K562 (cell line): ENCODE data around the gene C7. TPM values are rescaled to one million over a fixed set of nuclear protein-coding genes. Genes with fewer than 3 reads are reported as not detected.

Source experiments
- ATAC-seq: fragments of 200-7000 bp; cut with Tn5 transposase; 3 replicates; pipeline ENCODE4 v1.9.1; 2020; ENCODE audit warnings: moderate library complexity
- BruUV-seq: library from RNA; stranded (reverse); fragments of 400-500 nt; replicated peaks from 2 replicates; lab custom pipeline; 2021; lab: Mats Ljungman, UMichigan
- CTCF ChIA-PET: fragments of 300-600 bp; formaldehyde crosslinking; extraction: SDS; loops from one replicate; lab custom pipeline; 2021; ENCODE audit warnings: low intra/inter-chr PET ratio; lab: Yijun Ruan, JAX
- POLR2A ChIA-PET: fragments of 300-600, 350-650 bp; sonication (Branson Sonifier 250); formaldehyde crosslinking; extraction: SDS; loops from one replicate; lab custom pipeline; 2021; ENCODE audit warnings: antibody characterized with exemption, inconsistent platforms; lab: Yijun Ruan, JAX
- DNase-seq, 4 experiments: peaks; one replicate each; pipeline versions ENCODE4 v3.0.0 to v3.0.0-alpha.2; 2011 to 2018; ENCODE audit warnings: low spot score in 3 of 4, mixed read lengths in 3 of 4; ENCODE audit errors: extremely low read depth in 1 of 4
- FAIRE-seq: peaks from 2 replicates; lab custom pipeline; 2011; peaks lifted over from hg19 to GRCh38; lab: Jason Lieb, UNC
- H2AFZ ChIP-seq: 2 replicates; pipeline ENCODE4 v1.6.0; 2011; ENCODE audit warnings: low read depth, low read length, control low read depth, inconsistent platforms
- H3K27ac ChIP-seq: fragments of 200-600 bp; 3 replicates; pipeline ENCODE4 v1.8.0; 2011; ENCODE audit warnings: low read depth, mild to moderate bottlenecking, control low read depth, inconsistent platforms, low read length, moderate library complexity, mixed read lengths; ENCODE audit errors: extremely low read depth
- H3K27me3 ChIP-seq, 2 experiments: fragments of 300-600 bp in 1 of 2; 2 replicates in 1 of 2; 3 replicates in 1 of 2; pipeline versions ENCODE4 v1.6.0 to v1.8.0; 2011; ENCODE audit warnings: inconsistent platforms in 2 of 2, low read length in 2 of 2, mild to moderate bottlenecking in 1 of 2, mixed read lengths in 1 of 2, moderate library complexity in 1 of 2; ENCODE audit not compliant: control insufficient read depth in 2 of 2, insufficient read depth in 2 of 2
- H3K36me3 ChIP-seq: fragments of 300-600 bp; 3 replicates; pipeline ENCODE4 v1.8.0; 2011; ENCODE audit warnings: mild to moderate bottlenecking, low read length, inconsistent platforms; ENCODE audit not compliant: control insufficient read depth, insufficient read depth
- H3K4me1 ChIP-seq, 2 experiments: fragments of 200-600 bp in 1 of 2; replicated peaks in 1 of 2; 2 replicates in 1 of 2; 3 replicates in 1 of 2; pipeline versions ENCODE4 v1.5.1 to v1.8.0; 2011; ENCODE audit warnings: inconsistent platforms in 2 of 2, low read length in 2 of 2, mild to moderate bottlenecking in 1 of 2, mixed read lengths in 1 of 2, moderate library complexity in 1 of 2; ENCODE audit not compliant: control insufficient read depth in 2 of 2, insufficient read depth in 2 of 2
- H3K4me2 ChIP-seq: 2 replicates; pipeline ENCODE4 v1.6.1; 2011; ENCODE audit warnings: low read length, control low read depth, inconsistent platforms, mixed read lengths; ENCODE audit not compliant: insufficient read depth
- H3K4me3 ChIP-seq: fragments of 200-600 bp; sonication (generic), shearing (Covaris generic); 2 replicates; pipeline ENCODE4 v1.5.1; 2016; ENCODE audit warnings: control low read depth, inconsistent platforms
- H3K79me2 ChIP-seq: fragments of 200-600 bp; 3 replicates; pipeline ENCODE4 v1.8.0; 2011; ENCODE audit warnings: low read length, inconsistent platforms; ENCODE audit not compliant: control insufficient read depth, insufficient read depth
- H3K9ac ChIP-seq, 2 experiments: 2 replicates each; pipeline versions ENCODE4 v1.6.0 to v1.6.1; 2011; ENCODE audit warnings: low read depth in 2 of 2, low read length in 2 of 2, control low read depth in 1 of 2, inconsistent platforms in 1 of 2, mild to moderate bottlenecking in 1 of 2, mixed read lengths in 1 of 2; ENCODE audit not compliant: insufficient read depth in 1 of 2
- H3K9me1 ChIP-seq: one replicate; pipeline ENCODE4 v1.6.0; 2011; ENCODE audit warnings: inconsistent platforms, mild to moderate bottlenecking, low read length, moderate library complexity; ENCODE audit not compliant: control insufficient read depth, insufficient read depth
- H3K9me3 ChIP-seq: replicated peaks from 2 replicates; pipeline ENCODE4 v1.5.1; 2011; ENCODE audit warnings: low read depth, low read length, inconsistent platforms; ENCODE audit not compliant: control insufficient read depth, insufficient read depth
- H4K20me1 ChIP-seq: replicated peaks from 2 replicates; pipeline ENCODE4 v1.6.1; 2011; ENCODE audit warnings: low read length, inconsistent platforms, mixed read lengths; ENCODE audit not compliant: control insufficient read depth, insufficient read depth
- KAT2B ChIP-seq: IDR thresholded peaks from one replicate; pipeline ENCODE4 v1.6.1; 2012; ENCODE audit warnings: low read depth, mild to moderate bottlenecking, control low read depth, inconsistent platforms, low read length, moderate library complexity
- NRF1 ChIP-seq, 2 experiments: fragments of 450-650 bp; IDR thresholded peaks in 1 of 2; conservative IDR thresholded peaks in 1 of 2; 2 replicates each; pipeline ENCODE4 v1.6.1; 2014; ENCODE audit warnings: mild to moderate bottlenecking in 2 of 2
- SMAD2 ChIP-seq: fragments of 150-350 bp; IDR thresholded peaks from 2 replicates; pipeline ENCODE4 v1.6.1; 2014; ENCODE audit warnings: low read depth, mild to moderate bottlenecking, low read length
- ZNF274 ChIP-seq: IDR thresholded peaks from 2 replicates; pipeline ENCODE4 v1.6.1; 2011; ENCODE audit warnings: low read depth, mild to moderate bottlenecking, low read length, moderate library complexity, borderline replicate concordance
- ZNF398 ChIP-seq: fragments of 250-450 bp; sonication (Bioruptor Pico); IDR thresholded peaks from 2 replicates; pipeline ENCODE4 v1.8.0; 2021; ENCODE audit warnings: moderate library complexity, mild to moderate bottlenecking, inconsistent platforms
- ZNF766 ChIP-seq: fragments of 200-800 bp; sonication (Bioruptor generic); conservative IDR thresholded peaks from 2 replicates; pipeline ENCODE4 v1.6.1; 2016; ENCODE audit warnings: missing genetic modification characterization, missing compliant biosample characterization
- WGBS: fragments of 100-300 bp; shearing (Covaris generic); methylation state at CpG from one replicate; pipeline ENCODE4 v1.1.6; 2016; ENCODE audit warnings: low coverage, mixed read lengths; ENCODE audit not compliant: insufficient coverage; ENCODE audit errors: missing lambda C conversion rate; 5-methylcytosine and 5-hydroxymethylcytosine counted together
- in situ Hi-C: fragments of 300-500 bp; cut with MboI; formaldehyde crosslinking; loops from 4 replicates; pipeline ENCODE4 v1.15.0; 2018; ENCODE audit warnings: inconsistent platforms, mixed read lengths
- intact Hi-C: fragments of 100-400 bp; cut with micrococcal nuclease; formaldehyde crosslinking; loops from 2 replicates; pipeline ENCODE4 v1.14.2; 2022
- polyA plus RNA-seq, 8 experiments: library from polyadenylated mRNA; depleted of rRNA in 4 of 8; stranded (reverse) in 5 of 8; unstranded in 3 of 8; fragments of >200 nt; fragmentation: Nextera tagmentation in 2 of 8; fragmentation: Illumina TruSeq in 1 of 8; extraction: Ambion mirVana in 2 of 8; extraction: Trizol in 1 of 8; gene quantifications; 2 replicates each; pipeline versions ENCODE4 v1.2.1 to v1.2.3, GENCODE V29; 2011 to 2014; ENCODE audit warnings: inconsistent platforms in 1 of 8, missing spikeins in 1 of 8
- total RNA-seq, 7 experiments: library from RNA; depleted of rRNA in 6 of 7; stranded (reverse); fragments of >200 nt in 6 of 7; fragmentation: Illumina TruSeq in 2 of 7; extraction: Trizol in 2 of 7; gene quantifications; 2 replicates each; pipeline versions ENCODE4 v1.2.1 to v1.2.3, GENCODE V29; 2011 to 2021; ENCODE audit warnings: low replicate concordance in 1 of 7

The C7 gene
- total and polyA plus RNA-seq, 9 of the 15 experiments (the other 6 are each of a cell fraction or from before 2014, with no cell fraction given), result 0.82 TPM; not detected in 8

DNA sequence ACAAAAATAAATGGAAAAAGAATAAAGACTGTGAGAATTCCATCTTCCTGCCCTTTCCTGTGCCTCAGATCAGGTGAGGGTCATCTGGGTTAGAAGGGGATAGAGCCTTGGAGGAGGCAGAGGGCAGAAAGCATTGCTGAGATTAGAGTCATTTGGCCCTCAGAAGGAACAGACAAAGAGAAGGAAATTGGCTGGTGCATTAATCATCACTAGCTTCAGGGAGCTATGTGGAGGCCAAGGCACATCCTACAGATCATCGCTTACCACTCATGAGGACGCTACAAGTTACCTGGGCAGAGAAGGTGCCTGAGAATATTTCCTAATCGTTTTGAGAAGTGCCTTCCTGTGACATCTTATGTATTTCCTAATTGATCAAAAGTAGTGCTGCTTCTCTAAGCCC, 74.5 kb downstream of the C7 start:
- POLR2A ChIA-PET, result no interaction called here
- no peak overlapping the region for H3K4me3 ChIP-seq
- no peak for FAIRE-seq
- DNase-seq, result no peak
- in situ Hi-C loops (no loop called here), intact Hi-C loops (no loop called here)
- no peak overlapping the region for H3K27ac ChIP-seq
- BruUV-seq, result no TSS peak
- no peak for ATAC-seq
- H3K36me3 ChIP-seq, result no peaks in the 10 kb centered on the region
- CTCF ChIA-PET, result no interaction called here
- no peak overlapping the region for H3K9ac ChIP-seq
- no peak overlapping the region for H2AFZ ChIP-seq
- peaks cover 3 to 6% of the 10 kb centered on the region in 2 experiments; a peak in 2 of 5 replicates for H3K27me3 ChIP-seq
- no peaks in the 10 kb centered on the region for H3K9me1 ChIP-seq
- H3K4me1 ChIP-seq, result no peaks in the 10 kb centered on the region
- H3K79me2 ChIP-seq, result no peaks in the 10 kb centered on the region
- 0% methylated on average over 3 of the region's 3 CpGs for WGBS
- no peak for TF ChIP-seq ZNF766 (CRISPR knock-in tag)
- no peak for TF ChIP-seq ZNF274
- H4K20me1 ChIP-seq, result no peaks in the 10 kb centered on the region
- no peaks in the 10 kb centered on the region for H3K9me3 ChIP-seq
- H3K4me2 ChIP-seq, result no peak overlapping the region

DNA sequence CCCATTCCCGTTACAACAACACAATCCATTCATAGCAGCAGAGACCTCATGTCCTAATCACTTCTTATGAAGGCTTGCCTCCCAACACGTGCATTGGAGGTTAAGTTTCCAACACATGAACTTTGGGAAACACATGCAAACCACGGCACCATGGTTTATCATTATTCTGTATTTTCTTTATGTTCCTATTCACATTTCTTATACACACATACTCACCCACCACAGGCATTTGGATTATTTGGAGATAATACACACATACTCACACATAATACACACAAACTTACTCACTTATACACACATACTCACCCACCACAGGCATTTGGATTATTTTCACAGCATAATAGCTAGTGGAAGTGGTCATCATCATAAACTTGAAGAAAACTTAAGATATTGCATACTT, 75.6 kb downstream of the C7 start:
- H3K27ac ChIP-seq, result no peak overlapping the region
- no TSS peak for BruUV-seq
- FAIRE-seq, result no peak
- 0% methylated on average over 3 of the region's 3 CpGs for WGBS
- no peak overlapping the region for H3K9ac ChIP-seq
- H3K4me1 ChIP-seq, result no peaks in the 10 kb centered on the region
- intact Hi-C loops (no loop called here), in situ Hi-C loops (no loop called here)
- CTCF ChIA-PET, result no interaction called here
- no peak overlapping the region for H3K4me2 ChIP-seq
- H2AFZ ChIP-seq, result no peak overlapping the region
- H3K27me3 ChIP-seq, result peaks cover 3 to 6% of the 10 kb centered on the region in 2 experiments; a peak in 2 of 5 replicates
- H3K36me3 ChIP-seq, result no peaks in the 10 kb centered on the region
- no peaks in the 10 kb centered on the region for H3K9me3 ChIP-seq
- H3K4me3 ChIP-seq, result no peak overlapping the region
- no peaks in the 10 kb centered on the region for H4K20me1 ChIP-seq
- H3K9me1 ChIP-seq, result no peaks in the 10 kb centered on the region
- no peak for ATAC-seq
- no peaks in the 10 kb centered on the region for H3K79me2 ChIP-seq
- POLR2A ChIA-PET, result no interaction called here
- DNase-seq, result no peak
- TF ChIP-seq KAT2B (no peak), ZNF398 (CRISPR knock-in tag) (no peak), SMAD2 (no peak), NRF1 (conservative IDR thresholded peaks at IDR 0.05 in 1 of 2, IDR thresholded peaks at IDR 0.05 in 1 of 2) (no peak)
